ENCODE results near the gene TPK1.

TPK1 gene

GRCh38 chr7:144407266-144407931 is 428.5 kb downstream of the TPK1 start:
- DNase-seq (ENCODE audit: low spot score) = no peak

- no peak for DNase-seq (ENCODE audit: low spot score)
Observed at GRCh38 chr7:144404946-144405345, 430.9 kb downstream of the TPK1 start.

- DNase-seq (ENCODE audit: low spot score) = no peak
Observed at GRCh38 chr7:144403649-144404061, 432.2 kb downstream of the TPK1 start, which contains the start of gene NOBOX. Gene NOBOX, minus strand, starts transcription at chr7:144403693.

- no peak for DNase-seq (ENCODE audit: low spot score)
Observed at GRCh38 chr7:144403102-144403501, 432.8 kb downstream of the TPK1 start.

Measured in HuH-7.5 (cell line).